ENCODE data around the gene PDZD2.

Gene PDZD2

DNA sequence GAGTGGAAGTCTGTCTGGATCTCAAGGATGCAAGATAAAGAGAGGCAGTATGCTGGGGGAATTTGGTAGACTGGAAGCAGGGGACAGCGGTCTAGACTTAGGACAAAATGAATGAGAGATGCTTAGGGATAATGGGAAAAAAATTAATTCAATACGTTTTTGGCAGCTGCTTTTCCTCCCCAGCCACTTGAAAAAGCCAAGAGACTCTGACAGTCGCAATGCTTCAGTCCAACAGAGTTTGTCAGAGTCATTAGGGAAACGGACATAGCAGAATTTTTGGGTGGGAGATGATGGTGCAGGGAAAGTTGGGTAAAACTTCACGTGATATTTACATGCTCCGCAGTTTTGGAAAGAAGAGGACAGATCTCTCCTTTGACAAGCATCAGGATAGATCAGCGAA, 405.5 kb downstream of the PDZD2 start:
- TF ChIP-seq, protein P1, sequence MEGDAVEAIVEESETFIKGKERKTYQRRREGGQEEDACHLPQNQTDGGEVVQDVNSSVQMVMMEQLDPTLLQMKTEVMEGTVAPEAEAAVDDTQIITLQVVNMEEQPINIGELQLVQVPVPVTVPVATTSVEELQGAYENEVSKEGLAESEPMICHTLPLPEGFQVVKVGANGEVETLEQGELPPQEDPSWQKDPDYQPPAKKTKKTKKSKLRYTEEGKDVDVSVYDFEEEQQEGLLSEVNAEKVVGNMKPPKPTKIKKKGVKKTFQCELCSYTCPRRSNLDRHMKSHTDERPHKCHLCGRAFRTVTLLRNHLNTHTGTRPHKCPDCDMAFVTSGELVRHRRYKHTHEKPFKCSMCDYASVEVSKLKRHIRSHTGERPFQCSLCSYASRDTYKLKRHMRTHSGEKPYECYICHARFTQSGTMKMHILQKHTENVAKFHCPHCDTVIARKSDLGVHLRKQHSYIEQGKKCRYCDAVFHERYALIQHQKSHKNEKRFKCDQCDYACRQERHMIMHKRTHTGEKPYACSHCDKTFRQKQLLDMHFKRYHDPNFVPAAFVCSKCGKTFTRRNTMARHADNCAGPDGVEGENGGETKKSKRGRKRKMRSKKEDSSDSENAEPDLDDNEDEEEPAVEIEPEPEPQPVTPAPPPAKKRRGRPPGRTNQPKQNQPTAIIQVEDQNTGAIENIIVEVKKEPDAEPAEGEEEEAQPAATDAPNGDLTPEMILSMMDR (IDR thresholded peaks at IDR 0.05; ENCODE audit: low read depth, low read length, missing control alignments): no peak
- no peak for DNase-seq (ENCODE audit: extremely low read depth, low read depth)
- no peak overlapping the region for H3K4me3 ChIP-seq (replicated peaks; ENCODE audit: low read depth, low read length)

DNA sequence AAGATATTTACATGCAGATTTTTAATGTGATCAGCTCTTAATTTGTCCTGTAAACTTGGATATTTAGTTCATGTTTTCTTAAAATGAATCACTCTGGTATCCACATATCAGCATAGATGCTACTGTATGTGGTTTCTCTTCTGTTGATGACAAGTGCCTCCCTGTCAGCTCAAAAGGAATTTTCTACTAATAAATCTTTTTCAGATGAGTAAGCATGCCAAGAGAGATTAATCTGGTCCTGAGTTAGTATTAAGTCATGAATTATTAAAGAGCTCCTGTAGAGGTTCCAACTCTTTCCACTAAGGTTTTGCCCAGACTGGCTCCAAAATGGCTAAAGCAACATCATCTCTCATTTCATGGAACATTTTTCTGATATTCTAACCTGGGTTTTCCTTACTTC, 406.0 kb downstream of the PDZD2 start:
- TF ChIP-seq, protein P1 (IDR thresholded peaks at IDR 0.05; ENCODE audit: low read depth, low read length, missing control alignments): no peak
- H3K4me3 ChIP-seq (replicated peaks; ENCODE audit: low read depth, low read length): no peak overlapping the region
- DNase-seq (ENCODE audit: extremely low read depth, low read depth): no peak

DNA sequence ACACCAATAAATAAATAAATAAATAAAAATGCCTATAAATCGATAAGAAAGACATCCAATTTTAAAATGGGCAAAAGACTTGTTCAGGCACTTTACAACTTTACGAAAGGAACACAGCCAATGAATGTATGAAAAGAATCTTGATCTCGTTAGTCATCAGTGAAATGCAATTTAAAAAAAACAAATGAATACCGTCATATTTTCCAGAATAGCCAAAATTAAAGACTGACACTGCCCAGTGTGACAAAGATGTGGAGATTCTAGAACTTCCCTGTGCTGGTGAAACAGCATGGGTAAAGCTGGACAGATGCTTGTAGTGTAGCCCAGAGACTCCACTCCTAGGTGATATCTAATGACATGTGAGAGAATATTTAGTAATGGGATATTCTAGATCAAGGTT, 408.1 kb downstream of the PDZD2 start:
- no peak for DNase-seq (ENCODE audit: extremely low read depth, low read depth)
- H3K4me3 ChIP-seq (replicated peaks; ENCODE audit: low read depth, low read length): no peak overlapping the region
- TF ChIP-seq, protein P1 (IDR thresholded peaks at IDR 0.05; ENCODE audit: low read depth, low read length, missing control alignments): no peak

DNA sequence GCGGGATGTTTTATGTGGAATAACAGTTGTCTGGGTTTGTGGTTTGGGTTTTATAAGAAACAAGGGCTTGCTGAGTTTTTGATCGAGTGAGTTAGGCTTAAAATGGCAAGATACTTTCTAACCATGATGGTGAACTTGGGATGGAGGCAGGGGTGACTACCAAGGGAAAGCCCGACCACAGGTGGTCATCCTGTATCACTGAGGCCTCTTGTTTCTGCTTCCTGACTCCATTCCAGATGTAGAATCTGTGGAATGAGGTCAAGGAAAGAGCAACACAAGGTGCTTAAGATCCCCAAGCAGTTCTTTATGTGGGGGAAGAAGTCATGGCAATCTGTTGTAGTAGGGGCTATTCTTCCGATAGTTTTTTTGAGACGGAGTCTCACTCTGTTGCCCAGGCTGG, 412.9 kb downstream of the PDZD2 start:
- no peak overlapping the region for H3K4me3 ChIP-seq (replicated peaks; ENCODE audit: low read depth, low read length)
- no peak for DNase-seq (ENCODE audit: extremely low read depth, low read depth)
- TF ChIP-seq, protein P1 (IDR thresholded peaks at IDR 0.05; ENCODE audit: low read depth, low read length, missing control alignments): no peak

DNA sequence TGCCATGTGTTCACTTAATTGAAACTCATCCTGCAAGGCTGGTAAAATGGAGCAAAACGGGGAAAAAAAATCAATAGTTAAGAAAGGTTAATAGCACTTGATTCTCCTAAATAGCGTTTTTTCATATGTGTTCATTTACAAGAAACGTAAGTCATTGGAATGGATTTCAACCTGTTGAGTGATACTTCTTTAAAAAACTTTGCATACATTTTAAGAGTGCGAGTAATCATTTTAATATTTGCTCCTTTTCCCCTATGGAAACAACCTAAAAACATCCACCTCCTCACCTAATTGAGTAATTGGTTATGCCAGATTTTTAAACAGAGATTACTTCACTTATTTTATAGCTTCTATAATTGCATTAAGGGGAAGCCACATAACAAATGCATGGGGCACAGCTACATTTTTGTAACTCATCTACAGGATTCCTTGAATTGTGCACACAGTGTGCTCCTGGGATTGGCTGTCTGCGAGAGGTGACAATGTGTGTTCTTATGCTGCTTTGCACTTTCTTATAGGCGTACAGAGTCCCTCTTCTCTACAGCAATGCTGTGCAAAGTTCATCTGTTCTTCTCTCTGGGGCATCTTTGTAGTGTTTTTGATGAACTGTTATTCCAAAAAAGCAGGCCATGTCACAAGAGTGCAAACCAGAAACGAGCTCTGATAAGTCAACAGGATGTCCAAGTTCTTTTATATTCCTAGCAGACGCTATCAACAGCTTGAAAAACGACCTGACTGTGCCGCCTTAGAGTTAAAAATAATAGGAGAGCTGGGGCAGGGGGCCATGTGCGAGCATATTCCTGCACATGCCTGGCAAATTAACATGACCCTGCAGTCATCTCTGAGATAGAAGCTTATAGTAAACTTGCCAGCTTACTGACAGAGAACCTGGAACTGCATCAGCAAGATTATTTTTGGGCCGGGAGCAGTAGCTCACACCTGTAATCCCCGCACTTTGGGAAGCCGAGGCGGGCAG, 417.2 kb downstream of the PDZD2 start:
- no peak for DNase-seq (ENCODE audit: extremely low read depth, low read depth)
- H3K4me3 ChIP-seq (replicated peaks; ENCODE audit: low read depth, low read length): no peak overlapping the region
- TF ChIP-seq, protein P1 (IDR thresholded peaks at IDR 0.05; ENCODE audit: low read depth, low read length, missing control alignments): no peak

DNA sequence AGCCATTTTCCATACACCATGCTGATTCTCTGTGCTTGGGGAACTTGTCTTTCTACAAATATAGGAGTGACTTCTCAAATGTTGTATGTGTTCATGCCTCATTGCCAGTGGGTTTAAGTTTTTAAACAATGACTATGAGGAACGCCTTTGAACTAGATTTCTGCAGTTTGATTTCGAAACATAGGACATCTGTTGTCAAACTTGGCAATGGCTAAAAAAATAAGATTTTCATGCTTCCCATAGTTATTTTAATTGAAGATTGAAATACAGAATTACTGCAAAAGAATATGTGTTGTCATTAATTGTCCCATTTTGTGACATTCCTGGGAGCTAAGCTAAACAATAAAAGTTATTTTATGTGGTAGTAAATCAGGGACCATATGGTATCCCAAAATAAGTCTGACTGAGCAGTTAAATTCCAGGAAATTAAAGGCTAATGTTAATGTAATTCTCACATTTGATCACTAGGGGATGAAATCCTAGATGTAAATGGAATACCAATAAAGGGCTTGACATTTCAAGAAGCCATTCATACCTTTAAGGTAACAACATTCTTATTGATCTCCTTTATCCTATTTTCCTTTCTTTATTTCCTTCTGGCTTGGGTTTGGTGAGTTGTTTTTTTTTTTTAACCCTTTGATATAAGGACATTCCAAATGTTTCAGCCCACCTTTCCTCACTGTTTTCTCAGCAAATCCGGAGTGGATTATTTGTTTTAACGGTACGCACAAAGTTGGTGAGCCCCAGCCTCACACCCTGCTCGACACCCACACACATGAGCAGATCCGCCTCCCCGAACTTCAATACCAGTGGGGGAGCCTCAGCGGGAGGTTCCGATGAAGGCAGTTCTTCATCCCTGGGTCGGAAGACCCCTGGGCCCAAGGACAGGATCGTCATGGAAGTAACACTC, 418.5 kb downstream of the PDZD2 start:
- TF ChIP-seq, protein P1 (IDR thresholded peaks at IDR 0.05; ENCODE audit: low read depth, low read length, missing control alignments): no peak
- DNase-seq (ENCODE audit: extremely low read depth, low read depth): no peak
- H3K4me3 ChIP-seq (replicated peaks; ENCODE audit: low read depth, low read length): no peak overlapping the region
